Mesenchymal stem cell (in vitro differentiated cells and primary cell): Measurements from ENCODE around the gene EFNA5.
"Not testable (repeated sequence)": the region's sequence is repeated elsewhere in the genome, so short reads cannot be mapped to it uniquely, and the experiment has no call there.

Experiments
- DNase-seq: peaks from one replicate; pipeline ENCODE4 v3.0.0-alpha.2; 2013
- H2AFZ ChIP-seq: one replicate; pipeline ENCODE4 v1.6.1; 2013; ENCODE audit warnings: low read depth, mild to moderate bottlenecking, control low read depth, inconsistent platforms, low read length, moderate library complexity
- H2AK5ac ChIP-seq: 2 replicates; pipeline ENCODE4 v1.6.1; 2013; ENCODE audit warnings: low read length, moderate library complexity, mild to moderate bottlenecking, inconsistent platforms; ENCODE audit not compliant: severe bottlenecking
- H2BK120ac ChIP-seq: one replicate; pipeline ENCODE4 v1.6.1; 2013; ENCODE audit warnings: low read depth, mild to moderate bottlenecking, inconsistent platforms, low read length, moderate library complexity
- H2BK12ac ChIP-seq, 2 experiments: one replicate each; pipeline ENCODE4 v1.6.1; 2013; ENCODE audit warnings: inconsistent platforms in 2 of 2, low read length in 2 of 2, mild to moderate bottlenecking in 2 of 2, moderate library complexity in 2 of 2, control low read depth in 1 of 2
- H2BK15ac ChIP-seq: one replicate; pipeline ENCODE4 v1.6.1; 2013; ENCODE audit warnings: mild to moderate bottlenecking, low read depth, inconsistent platforms; ENCODE audit not compliant: poor library complexity, severe bottlenecking
- H2BK5ac ChIP-seq: 2 replicates; pipeline ENCODE4 v1.6.1; 2013; ENCODE audit warnings: low read depth, mild to moderate bottlenecking, low read length, control low read depth, inconsistent platforms; ENCODE audit not compliant: poor library complexity, severe bottlenecking
- H3K14ac ChIP-seq, 2 experiments: one replicate each; pipeline ENCODE4 v1.6.1; 2013; ENCODE audit warnings: inconsistent platforms in 2 of 2, low read length in 2 of 2, control low read depth in 1 of 2, mild to moderate bottlenecking in 1 of 2, moderate library complexity in 1 of 2
- H3K18ac ChIP-seq, 2 experiments: one replicate each; pipeline ENCODE4 v1.6.1; 2013; ENCODE audit warnings: inconsistent platforms in 2 of 2, low read length in 2 of 2, control low read depth in 1 of 2, low read depth in 1 of 2, mild to moderate bottlenecking in 1 of 2
- H3K23ac ChIP-seq, 2 experiments: one replicate each; pipeline ENCODE4 v1.6.1; 2013; ENCODE audit warnings: inconsistent platforms in 2 of 2, low read length in 2 of 2, mild to moderate bottlenecking in 2 of 2, moderate library complexity in 2 of 2, control low read depth in 1 of 2
- H3K27ac ChIP-seq: 2 replicates; pipeline ENCODE4 v1.5.1; 2013; ENCODE audit warnings: mild to moderate bottlenecking, moderate library complexity, low read length, control low read depth, inconsistent platforms; ENCODE audit not compliant: poor library complexity, severe bottlenecking
- H3K27me3 ChIP-seq, 2 experiments: 2 replicates each; pipeline versions ENCODE4 v1.6.1 to v1.7.0; 2013; ENCODE audit warnings: low read length in 2 of 2, mild to moderate bottlenecking in 2 of 2, moderate library complexity in 2 of 2, control low read depth in 1 of 2, inconsistent platforms in 1 of 2; ENCODE audit not compliant: control insufficient read depth in 1 of 2, insufficient read depth in 1 of 2
- H3K36me3 ChIP-seq, 2 experiments: 2 replicates each; pipeline versions ENCODE4 v1.6.1 to v1.7.0; 2013; ENCODE audit warnings: low read length in 2 of 2, control low read depth in 1 of 2, inconsistent platforms in 1 of 2, low read depth in 1 of 2, mild to moderate bottlenecking in 1 of 2; ENCODE audit not compliant: insufficient read depth in 2 of 2, control insufficient read depth in 1 of 2
- H3K4ac ChIP-seq, 2 experiments: one replicate each; pipeline ENCODE4 v1.6.1; 2013; ENCODE audit warnings: inconsistent platforms in 2 of 2, low read length in 2 of 2, mild to moderate bottlenecking in 2 of 2, moderate library complexity in 2 of 2, control low read depth in 1 of 2, low read depth in 1 of 2
- H3K4me1 ChIP-seq: 2 replicates; pipeline ENCODE4 v1.6.1; 2013; ENCODE audit warnings: low read depth, low read length, control low read depth; ENCODE audit not compliant: control insufficient read depth, insufficient read depth
- H3K4me2 ChIP-seq: 2 replicates; pipeline ENCODE4 v1.6.1; 2013; ENCODE audit warnings: low read length, mild to moderate bottlenecking, inconsistent platforms; ENCODE audit not compliant: poor library complexity, severe bottlenecking
- H3K4me3 ChIP-seq, 2 experiments: 2 replicates each; pipeline versions ENCODE4 v1.5.1 to v1.7.0; 2013; ENCODE audit warnings: low read length in 2 of 2, mild to moderate bottlenecking in 2 of 2, control low read depth in 1 of 2, low read depth in 1 of 2; ENCODE audit not compliant: insufficient read depth in 1 of 2
- H3K79me1 ChIP-seq: replicated peaks from 2 replicates; pipeline ENCODE4 v1.6.1; 2013; ENCODE audit warnings: mild to moderate bottlenecking, control low read depth, low read length, inconsistent platforms; ENCODE audit not compliant: poor library complexity, severe bottlenecking
- H3K9ac ChIP-seq: 2 replicates; pipeline ENCODE4 v1.7.0; 2013; ENCODE audit warnings: mild to moderate bottlenecking, low read length, moderate library complexity
- H3K9me3 ChIP-seq: 2 replicates; pipeline ENCODE4 v1.7.0; 2013; ENCODE audit warnings: mild to moderate bottlenecking, low read length; ENCODE audit not compliant: control insufficient read depth
- H4K8ac ChIP-seq: one replicate; pipeline ENCODE4 v1.6.1; 2013; ENCODE audit warnings: inconsistent platforms, mild to moderate bottlenecking, low read length, moderate library complexity
- H4K91ac ChIP-seq: one replicate; pipeline ENCODE4 v1.6.1; 2013; ENCODE audit warnings: mild to moderate bottlenecking, low read length, inconsistent platforms
- WGBS: methylation state at CpG from one replicate; pipeline ENCODE4 v1.1.7; 2013; ENCODE audit warnings: mixed read lengths; 5-methylcytosine and 5-hydroxymethylcytosine counted together

EFNA5 gene

GRCh38 chr5:107346580-107346979, 324.2 kb downstream of the EFNA5 start:
- H3K9ac ChIP-seq, H2BK15ac ChIP-seq, H3K18ac ChIP-seq, H2AK5ac ChIP-seq, H3K4me1 ChIP-seq, H3K36me3 ChIP-seq, H2BK5ac ChIP-seq, DNase-seq, H4K8ac ChIP-seq, H3K27me3 ChIP-seq, H3K27ac ChIP-seq, H3K4me3 ChIP-seq, H3K4ac ChIP-seq, H3K14ac ChIP-seq, H2BK12ac ChIP-seq, H3K79me1 ChIP-seq, H4K91ac ChIP-seq, H3K4me2 ChIP-seq, H2AFZ ChIP-seq, H2BK120ac ChIP-seq, H3K23ac ChIP-seq: not testable (repeated sequence)
- WGBS, result 75% methylated on average over 2 of the region's 3 CpGs
- H3K9me3 ChIP-seq, result peaks cover 14% of the 10 kb centered on the region

DNA sequence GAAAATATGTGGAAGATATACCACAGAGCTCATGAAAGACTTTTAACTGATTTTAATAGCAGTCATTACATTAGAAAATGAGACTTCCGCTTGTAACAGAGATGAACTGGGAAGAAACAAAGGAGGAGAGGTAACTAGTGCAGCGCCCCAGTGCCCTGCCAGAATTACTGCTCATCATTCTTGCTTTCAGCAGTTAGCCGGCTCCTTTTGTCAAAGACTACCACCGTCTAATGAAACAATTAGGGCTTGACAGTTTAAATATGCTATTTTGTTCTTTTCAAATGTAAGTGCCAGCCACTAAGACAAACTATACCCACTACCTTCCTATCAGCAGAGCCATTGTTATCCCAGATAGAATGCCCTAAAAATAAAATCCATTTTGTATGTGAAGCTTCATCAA, 328.4 kb downstream of the EFNA5 start:
- H2BK5ac ChIP-seq, result no peak overlapping the region
- 95% methylated on average over 2 of the region's 4 CpGs for WGBS
- H2BK12ac ChIP-seq, result no peak overlapping the region
- no peaks in the 10 kb centered on the region for H3K79me1 ChIP-seq
- no peak overlapping the region for H3K18ac ChIP-seq
- H3K9ac ChIP-seq, result no peak overlapping the region
- H3K27ac ChIP-seq, result no peak overlapping the region
- peaks cover 14% of the 10 kb centered on the region for H3K9me3 ChIP-seq
- no peak overlapping the region for H2BK15ac ChIP-seq
- H3K36me3 ChIP-seq, result no peaks in the 10 kb centered on the region
- no peak overlapping the region for H3K4ac ChIP-seq
- H3K4me3 ChIP-seq, result no peak overlapping the region
- no peaks in the 10 kb centered on the region for H3K27me3 ChIP-seq
- no peak overlapping the region for H2AK5ac ChIP-seq
- no peak overlapping the region for H2AFZ ChIP-seq
- no peaks in the 10 kb centered on the region for H3K4me1 ChIP-seq
- no peak overlapping the region for H3K14ac ChIP-seq
- no peak overlapping the region for H3K23ac ChIP-seq
- H4K8ac ChIP-seq, result no peak overlapping the region
- no peak for DNase-seq
- H2BK120ac ChIP-seq, result no peak overlapping the region
- no peak overlapping the region for H3K4me2 ChIP-seq
- H4K91ac ChIP-seq, result no peak overlapping the region

GRCh38 chr5:107341376-107342084, 329.2 kb downstream of the EFNA5 start:
- no peaks in the 10 kb centered on the region for H3K27me3 ChIP-seq
- H3K27ac ChIP-seq, result no peak overlapping the region
- no peak for DNase-seq
- WGBS, result 93% methylated on average over 3 of the region's 6 CpGs
- no peak overlapping the region for H4K91ac ChIP-seq
- no peak overlapping the region for H3K18ac ChIP-seq
- no peaks in the 10 kb centered on the region for H3K79me1 ChIP-seq
- H3K4me1 ChIP-seq, result no peaks in the 10 kb centered on the region
- H2BK5ac ChIP-seq, result no peak overlapping the region
- H3K36me3 ChIP-seq, result no peaks in the 10 kb centered on the region
- H3K9ac ChIP-seq, result no peak overlapping the region
- H3K4ac ChIP-seq, result no peak overlapping the region
- no peak overlapping the region for H2BK15ac ChIP-seq
- no peak overlapping the region for H3K4me3 ChIP-seq
- H2AK5ac ChIP-seq, result no peak overlapping the region
- no peak overlapping the region for H3K23ac ChIP-seq
- peaks cover 14% of the 10 kb centered on the region for H3K9me3 ChIP-seq
- no peak overlapping the region for H2BK120ac ChIP-seq
- no peak overlapping the region for H3K4me2 ChIP-seq
- H2AFZ ChIP-seq, result no peak overlapping the region
- H3K14ac ChIP-seq, result no peak overlapping the region
- H4K8ac ChIP-seq, result no peak overlapping the region
- H2BK12ac ChIP-seq, result no peak overlapping the region

GRCh38 chr5:107340631-107341030, 330.1 kb downstream of the EFNA5 start:
- Histone ChIP-seq H3K27ac (no peak overlapping the region), H3K14ac (no peak overlapping the region), H2BK15ac (no peak overlapping the region), H3K79me1 (no peaks in the 10 kb centered on the region), H3K4me1 (no peaks in the 10 kb centered on the region), H2AFZ (no peak overlapping the region), H3K27me3 (no peaks in the 10 kb centered on the region), H3K18ac (no peak overlapping the region), H3K23ac (no peak overlapping the region), H4K8ac (no peak overlapping the region), H3K36me3 (no peaks in the 10 kb centered on the region), H4K91ac (no peak overlapping the region), H3K4me2 (no peak overlapping the region), H2AK5ac (no peak overlapping the region), H2BK5ac (no peak overlapping the region), H3K9ac (no peak overlapping the region), H2BK120ac (no peak overlapping the region), H2BK12ac (no peak overlapping the region), H3K4me3 (no peak overlapping the region), H3K4ac (no peak overlapping the region), H3K9me3 (peaks cover 9% of the 10 kb centered on the region)
- no peak for DNase-seq
- 82% methylated on average over 3 of the region's 3 CpGs for WGBS
